HG03280 (cell line): Measurements from ENCODE around the gene OXLD1.

Source experiments
- ATAC-seq: cut with Tn5 transposase; IDR thresholded peaks from one replicate; pipeline ENCODE4 v1.9.1; 2021; ENCODE audit warnings: mild to moderate bottlenecking, moderate library complexity; ENCODE audit not compliant: unreplicated experiment

Gene OXLD1

DNA sequence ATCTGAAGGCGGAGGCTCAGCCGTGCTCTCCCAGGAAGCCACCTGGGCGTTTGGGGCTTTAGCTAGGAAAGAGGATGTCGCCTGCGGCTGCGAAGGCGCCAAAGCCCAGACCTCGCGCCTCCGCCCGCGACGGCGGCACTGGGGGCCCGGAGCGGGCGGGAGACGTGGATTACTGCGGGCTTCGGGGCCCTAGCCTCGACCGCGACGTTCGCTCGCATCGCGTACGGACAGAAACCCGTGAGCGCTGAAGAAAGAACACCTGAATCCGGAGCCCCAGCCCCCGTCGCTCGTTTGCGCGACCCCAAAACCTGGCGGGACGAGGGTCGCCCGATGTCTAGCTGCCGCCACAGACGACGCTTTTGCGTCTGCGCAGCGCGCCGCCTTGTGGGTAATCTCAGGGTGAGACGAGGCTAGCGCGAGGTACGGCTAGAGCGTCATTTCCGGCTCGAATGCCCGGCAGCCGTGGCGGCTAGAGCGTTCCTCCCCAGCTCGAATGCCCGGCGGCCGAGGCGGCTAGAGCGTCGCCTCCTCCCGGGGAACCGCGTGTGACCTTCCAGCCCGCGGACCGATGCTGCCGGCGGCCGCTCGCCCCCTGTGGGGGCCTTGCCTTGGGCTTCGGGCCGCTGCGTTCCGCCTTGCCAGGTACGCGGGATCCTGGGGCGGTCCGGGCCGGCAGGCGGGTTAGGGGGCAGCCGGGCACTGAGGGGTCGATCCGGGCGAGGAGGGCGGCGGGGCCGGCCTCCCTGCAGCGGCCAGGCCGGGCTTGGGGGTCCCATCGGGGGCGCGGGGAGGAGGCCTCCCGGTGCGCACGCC, 36.7 kb upstream of the OXLD1 start, which contains the start of gene MRPL12:
Gene MRPL12 (plus strand): TSS at position 434 of the 813 bp plus-strand sequence. CDS start 135 bp downstream, at position 569.
- peak; percentile 87 for ATAC-seq

DNA sequence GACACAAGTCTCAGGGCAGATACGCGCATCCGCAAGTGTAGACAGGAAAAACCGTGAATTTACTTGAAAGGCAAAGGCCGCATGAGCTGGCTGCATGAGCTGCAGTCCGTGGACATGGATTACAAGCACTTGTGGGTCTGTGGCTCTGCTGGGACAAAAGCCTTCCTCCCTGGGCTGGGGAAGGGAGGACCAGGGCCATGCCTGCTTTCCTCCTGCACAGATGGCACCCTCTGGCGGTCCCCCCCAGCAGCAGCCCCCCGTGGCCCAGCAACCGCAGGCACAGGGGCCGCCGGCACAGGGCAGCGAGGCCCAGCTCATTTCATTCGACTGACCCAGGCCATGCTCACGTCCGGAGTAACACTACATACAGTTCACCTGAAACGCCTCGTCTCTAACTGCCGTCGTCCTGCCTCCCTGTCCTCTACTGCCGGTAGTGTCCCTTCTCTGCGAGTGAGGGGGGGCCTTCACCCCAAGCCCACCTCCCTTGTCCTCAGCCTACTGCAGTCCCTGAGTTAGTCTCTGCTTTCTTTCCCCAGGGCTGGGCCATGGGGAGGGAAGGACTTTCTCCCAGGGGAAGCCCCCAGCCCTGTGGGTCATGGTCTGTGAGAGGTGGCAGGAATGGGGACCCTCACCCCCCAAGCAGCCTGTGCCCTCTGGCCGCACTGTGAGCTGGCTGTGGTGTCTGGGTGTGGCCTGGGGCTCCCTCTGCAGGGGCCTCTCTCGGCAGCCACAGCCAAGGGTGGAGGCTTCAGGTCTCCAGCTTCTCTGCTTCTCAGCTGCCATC, 35.1 kb upstream of the OXLD1 start:
- ATAC-seq, result no peak

DNA sequence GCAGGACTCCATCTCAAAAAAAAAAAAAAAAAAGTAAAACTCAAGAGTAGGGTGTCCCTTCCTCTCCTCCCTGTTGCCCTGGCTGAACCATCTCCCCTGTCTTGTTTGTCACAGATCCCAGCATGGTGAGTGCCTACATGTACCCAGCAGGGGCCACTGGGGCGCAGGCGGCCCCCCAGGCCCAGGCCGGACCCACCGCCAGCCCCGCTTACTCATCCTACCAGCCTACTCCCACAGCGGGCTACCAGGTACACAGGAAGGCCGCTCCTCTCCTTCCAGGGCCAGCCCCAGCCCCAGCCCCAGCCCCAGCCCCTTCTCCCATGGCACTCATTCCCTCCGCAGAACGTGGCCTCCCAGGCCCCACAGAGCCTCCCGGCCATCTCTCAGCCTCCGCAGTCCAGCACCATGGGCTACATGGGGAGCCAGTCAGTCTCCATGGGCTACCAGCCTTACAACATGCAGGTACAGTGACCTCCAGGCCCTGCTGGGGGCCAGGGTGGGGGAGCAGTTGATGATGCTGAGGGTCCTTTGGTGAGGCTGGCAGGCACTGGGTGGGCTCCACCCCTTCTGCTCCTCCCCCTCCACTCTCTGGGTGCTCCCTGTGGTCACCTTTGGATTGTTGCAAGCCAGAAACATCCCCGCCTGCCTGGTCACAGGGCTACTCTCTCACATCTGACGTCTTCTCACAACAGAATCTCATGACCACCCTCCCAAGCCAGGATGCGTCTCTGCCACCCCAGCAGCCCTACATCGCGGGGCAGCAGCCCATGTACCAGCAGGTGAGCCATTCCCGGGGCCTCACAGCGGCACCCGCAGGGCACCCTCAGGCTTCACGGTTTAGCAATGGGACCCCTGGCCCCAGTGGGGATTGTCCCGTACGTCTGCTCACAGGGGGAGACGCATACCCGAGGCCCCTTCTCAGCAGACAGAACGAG, 34.2 kb upstream of the OXLD1 start:
- ATAC-seq, result no peak

DNA sequence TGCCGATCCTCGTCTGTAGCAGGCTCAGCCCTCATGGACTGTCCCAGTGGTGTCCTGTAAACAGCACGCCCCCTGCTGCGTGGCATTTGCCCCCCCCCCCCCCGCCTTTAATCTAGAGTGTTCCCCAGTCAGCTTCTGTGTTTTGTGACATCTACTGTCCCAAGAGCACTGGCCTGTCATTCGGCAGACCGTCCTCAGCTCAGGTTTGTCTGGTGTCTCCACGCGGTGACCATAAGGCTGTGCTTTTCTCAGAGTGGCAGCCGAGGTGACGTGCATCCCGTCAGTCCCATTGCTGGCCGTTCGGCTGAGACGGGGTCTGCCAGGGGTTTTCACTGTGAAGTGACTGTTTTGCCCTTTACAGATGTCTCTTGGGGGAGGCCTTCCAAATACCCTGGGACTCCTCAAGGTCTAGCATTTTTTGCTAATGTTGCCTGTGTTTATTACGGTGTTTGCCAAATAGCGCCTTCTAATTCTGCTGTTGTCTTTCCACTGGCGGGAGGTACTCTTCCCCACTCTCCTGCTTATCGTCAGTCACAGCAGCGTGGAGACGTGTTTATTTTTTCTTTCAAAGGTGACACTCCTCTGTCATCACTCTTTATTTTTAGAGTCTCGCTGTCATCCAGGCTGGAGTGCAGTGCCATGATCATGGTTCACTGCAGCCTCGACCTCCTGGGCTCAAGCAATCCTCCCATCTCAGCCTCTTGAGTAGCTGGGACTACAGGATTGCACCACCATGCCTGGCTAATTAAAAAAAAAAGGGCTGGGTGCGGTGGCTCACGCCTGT, 31.0 kb upstream of the OXLD1 start:
- no peak for ATAC-seq

DNA sequence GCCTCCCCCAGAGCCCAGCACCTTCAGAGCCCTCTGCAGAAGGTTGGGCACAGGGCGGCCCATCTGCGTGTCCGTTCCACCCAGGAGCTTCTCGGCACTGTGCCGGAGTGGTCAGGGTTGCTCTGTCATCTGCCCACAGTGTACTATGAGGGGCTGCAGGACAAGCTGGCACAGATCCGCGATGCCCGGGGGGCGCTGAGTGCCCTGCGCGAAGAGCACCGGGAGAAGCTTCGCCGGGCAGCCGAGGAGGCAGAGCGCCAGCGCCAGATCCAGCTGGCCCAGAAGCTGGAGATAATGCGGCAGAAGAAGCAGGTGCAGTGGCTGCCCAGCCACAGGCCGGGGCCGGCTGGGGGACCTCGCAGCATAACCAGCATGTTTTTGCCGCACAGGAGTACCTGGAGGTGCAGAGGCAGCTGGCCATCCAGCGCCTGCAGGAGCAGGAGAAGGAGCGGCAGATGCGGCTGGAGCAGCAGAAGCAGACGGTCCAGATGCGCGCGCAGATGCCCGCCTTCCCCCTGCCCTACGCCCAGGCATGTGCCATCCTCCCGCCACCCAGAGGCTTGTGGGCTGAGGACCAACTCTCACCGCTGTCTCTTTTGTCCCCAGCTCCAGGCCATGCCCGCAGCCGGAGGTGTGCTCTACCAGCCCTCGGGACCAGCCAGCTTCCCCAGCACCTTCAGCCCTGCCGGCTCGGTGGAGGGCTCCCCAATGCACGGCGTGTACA, 30.0 kb upstream of the OXLD1 start:
- no peak for ATAC-seq

DNA sequence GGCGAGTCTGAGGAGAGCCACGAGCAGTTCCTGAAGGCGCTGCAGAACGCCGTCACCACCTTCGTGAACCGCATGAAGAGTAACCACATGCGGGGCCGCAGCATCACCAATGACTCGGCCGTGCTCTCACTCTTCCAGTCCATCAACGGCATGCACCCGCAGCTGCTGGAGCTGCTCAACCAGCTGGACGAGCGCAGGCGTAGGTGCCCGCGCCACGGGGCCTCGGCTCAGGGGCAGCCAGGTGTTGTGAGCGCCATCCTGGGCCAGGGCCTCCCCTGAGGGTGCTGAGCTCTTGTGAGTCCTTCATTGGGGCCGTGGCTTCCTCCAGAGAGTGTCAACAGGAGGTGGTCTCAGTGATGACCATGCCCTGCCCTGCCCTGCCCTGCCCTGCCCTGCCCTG, 29.4 kb upstream of the OXLD1 start:
- ATAC-seq, result no peak

DNA sequence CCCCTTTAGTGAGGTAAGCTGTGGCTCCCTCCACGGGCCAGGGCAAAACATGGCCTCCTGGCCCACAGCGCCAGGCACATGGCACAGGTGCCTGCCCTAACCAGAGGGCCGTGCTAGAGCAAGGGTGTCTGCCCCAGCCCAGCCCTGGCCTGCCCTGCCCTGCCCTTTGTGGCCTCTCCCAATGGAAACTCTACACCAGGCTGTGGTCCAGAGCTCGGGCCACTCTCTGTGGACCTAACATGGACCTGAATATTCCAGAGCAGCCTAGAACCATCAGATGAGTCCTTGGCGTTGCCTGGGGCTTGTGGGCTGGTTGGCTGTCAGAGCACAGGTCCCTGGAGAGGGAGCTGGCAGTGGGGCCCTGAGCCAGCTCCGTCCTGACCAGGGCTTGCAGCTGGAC, 28.8 kb upstream of the OXLD1 start:
- ATAC-seq, result no peak

DNA sequence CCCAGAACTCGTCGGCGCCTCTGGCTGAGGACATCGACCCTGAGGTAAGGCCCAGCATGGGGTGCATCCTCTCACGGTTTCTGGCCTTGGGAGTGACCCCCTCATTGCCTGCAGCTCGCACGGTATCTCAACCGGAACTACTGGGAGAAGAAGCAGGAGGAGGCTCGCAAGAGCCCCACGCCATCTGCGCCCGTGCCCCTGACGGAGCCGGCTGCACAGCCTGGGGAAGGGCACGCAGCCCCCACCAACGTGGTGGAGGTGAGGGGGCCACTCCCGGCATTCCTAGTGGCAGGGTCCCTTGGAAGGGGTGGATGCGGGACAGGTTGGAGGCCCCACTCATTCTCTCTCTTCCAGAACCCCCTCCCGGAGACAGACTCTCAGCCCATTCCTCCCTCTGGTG, 28.4 kb upstream of the OXLD1 start:
- no peak for ATAC-seq

DNA sequence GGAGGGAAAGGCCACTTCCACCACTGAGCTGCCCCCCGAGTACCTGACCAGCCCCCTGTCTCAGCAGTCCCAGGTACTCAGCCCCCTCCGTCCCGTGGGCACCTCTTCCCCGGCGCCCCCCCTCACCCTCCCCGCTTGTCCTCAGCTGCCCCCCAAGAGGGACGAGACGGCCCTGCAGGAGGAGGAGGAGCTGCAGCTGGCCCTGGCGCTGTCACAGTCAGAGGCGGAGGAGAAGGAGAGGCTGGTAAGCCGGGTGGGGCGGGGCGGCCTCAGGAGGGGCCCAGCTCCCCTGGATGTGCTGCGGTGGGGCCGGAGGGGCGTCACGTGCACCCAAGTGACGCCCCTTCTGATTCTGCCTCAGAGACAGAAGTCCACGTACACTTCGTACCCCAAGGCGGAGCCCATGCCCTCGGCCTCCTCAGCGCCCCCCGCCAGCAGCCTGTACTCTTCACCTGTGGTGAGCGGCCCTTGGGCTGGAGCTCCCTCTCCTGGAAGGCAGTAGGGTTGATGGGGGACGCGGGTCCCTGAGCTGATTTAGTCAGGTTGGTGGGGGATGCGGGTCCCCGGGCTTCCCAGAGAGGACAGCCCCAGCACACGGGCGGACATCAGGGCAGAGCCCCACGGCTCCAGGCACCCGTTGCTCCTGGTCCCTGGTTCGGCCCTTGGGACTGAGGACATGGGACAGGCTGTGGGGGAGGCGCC, 27.3 kb upstream of the OXLD1 start:
- no peak for ATAC-seq

DNA sequence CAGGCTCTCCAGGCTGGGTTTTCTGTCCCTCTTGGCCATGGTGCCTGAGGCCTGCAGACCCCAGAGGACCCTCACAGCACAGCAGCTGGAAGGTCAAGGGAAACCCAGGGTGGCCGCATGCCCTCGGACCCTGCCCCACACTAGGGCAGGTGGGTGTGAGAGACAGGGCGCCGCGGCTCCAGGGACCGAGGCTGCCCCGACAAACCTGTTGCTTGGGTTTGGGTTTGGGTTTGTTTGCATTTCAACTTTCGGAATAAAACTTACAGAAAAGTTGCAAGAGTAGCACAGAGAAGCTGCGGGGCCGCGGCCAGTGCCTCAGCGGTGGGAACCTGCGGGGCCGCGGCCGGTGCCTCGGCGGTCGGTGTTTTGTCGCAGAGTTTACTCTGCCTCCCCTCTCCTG, 25.2 kb upstream of the OXLD1 start:
- no peak for ATAC-seq

DNA sequence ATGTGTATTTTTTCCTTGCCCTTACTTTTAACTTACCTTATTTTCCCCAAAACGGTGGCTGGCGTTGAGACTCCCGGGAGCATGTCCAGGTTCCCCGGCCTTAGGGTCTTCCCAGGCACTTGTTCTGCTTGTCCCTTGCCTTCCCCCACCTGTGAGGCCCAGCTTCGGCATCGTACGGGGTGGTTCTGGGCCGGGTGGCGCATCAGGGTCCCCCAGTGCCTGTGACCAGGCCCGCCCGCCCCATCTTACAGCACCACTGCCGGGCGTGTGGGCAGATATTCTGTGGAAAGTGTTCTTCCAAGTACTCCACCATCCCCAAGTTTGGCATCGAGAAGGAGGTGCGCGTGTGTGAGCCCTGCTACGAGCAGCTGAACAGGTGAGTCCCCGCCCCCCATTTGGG, 24.8 kb upstream of the OXLD1 start:
- ATAC-seq, result no peak

DNA sequence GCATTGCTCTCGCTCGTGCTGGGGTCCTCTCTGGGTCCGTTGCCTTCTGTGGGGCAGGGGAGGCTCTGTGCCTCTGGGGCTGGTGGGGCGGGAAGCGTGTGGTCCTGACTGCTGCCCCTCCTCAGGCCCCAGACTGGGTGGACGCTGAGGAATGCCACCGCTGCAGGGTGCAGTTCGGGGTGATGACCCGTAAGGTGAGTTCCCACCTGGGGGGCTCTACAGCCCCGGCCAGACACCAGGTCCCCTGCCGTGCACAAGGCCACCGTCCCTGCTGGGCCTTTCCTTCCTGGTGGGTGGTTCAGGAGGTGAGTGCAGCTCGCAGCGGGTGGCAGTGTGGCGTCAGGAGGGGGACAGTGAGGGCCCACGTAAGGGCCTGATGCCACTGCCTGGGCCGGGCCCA, 24.1 kb upstream of the OXLD1 start:
- ATAC-seq, result no peak

DNA sequence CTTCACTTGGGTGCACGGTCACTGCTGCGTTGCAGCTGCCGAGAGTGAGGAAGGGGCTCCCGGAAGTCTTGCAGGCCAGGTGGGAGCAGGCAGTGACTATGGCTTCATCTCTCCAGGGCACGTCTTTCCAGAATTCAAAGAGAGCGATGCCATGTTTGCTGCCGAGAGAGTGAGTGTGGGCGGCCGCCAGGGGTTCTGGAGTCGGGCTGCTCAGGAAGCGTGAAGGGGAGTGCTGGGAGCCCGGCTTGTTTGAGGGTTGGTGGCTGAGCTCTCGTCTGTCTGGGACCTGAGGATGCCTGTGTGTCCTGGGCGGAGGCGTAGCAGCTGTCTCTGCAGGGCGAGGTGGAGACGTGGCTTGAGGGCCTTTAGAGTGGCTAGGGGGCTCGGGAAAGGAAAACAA, 23.7 kb upstream of the OXLD1 start:
- no peak for ATAC-seq

DNA sequence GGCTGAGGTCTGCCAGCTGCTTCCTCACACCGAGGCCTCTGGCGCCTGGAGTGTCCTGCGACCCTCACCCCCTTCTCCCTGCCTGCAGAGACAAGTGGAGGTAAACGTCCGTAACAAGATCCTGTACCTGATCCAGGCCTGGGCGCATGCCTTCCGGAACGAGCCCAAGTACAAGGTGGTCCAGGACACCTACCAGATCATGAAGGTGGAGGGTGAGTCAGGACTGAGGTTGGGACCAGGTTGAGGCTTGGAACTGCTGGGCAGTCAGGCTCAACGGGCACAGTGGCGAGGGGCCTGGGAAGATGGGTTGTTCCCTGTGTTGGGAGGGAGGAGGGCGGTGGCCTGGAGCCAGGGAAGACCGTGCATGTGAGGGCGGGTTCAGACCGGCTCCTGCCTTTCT, 22.2 kb upstream of the OXLD1 start:
- ATAC-seq, result no peak

DNA sequence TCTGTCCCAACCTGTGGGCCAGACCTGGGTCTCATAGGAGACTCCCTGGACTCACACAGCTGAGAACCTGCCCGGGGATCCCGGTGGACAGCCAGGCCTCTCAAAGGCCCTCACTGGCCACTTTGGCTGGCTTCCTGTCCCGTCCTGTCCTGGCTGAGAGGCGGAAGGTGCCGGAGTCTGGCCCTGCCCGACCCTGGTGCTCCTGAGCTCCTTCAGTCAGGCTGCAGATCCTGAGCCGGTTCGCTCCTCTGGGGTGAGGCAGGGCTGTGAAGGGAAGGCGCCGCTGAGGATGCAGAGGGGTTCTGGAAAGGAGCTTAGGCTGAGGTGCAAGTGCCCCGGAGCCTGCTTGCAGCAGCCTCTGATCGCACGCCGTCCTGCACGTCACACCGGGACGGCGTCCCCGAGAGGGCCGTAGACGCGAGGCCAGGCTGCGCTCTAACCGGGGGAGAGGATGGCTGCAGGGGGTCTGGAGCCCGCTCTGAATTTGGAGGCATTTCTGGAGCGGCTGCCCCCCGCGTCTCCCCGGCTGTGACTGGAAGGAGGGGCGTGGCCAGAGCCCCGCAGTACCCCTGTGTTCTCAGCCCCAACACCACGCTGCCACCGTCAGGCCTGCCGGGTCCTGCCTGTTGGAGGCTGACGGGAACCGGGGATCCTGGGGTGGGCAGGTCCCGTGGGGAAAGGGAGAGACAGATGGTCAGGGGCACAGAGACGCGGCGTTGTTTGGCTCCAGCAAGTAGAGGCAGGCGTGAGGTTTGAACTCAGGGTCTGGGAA, 21.6 kb upstream of the OXLD1 start:
- ATAC-seq, result no peak

DNA sequence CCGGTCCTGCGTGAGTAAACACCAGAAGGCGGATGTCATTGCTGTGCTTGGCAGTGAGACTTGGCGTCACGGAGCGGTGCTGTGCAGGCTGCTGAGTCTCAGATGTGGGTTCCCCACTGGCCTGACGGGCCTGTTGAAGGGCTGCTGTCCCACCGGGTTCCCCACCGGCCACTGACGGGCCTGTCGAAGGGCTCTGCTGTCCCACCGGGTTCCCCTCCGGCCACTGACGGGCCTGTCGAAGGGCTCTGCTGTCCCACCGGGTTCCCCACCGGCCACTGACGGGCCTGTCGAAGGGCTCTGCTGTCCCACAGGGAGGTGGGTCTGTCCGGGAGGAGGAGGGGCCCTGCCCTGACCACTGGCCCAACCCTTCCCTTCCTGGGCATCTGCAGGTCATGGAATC, 20.2 kb upstream of the OXLD1 start:
- no peak for ATAC-seq

DNA sequence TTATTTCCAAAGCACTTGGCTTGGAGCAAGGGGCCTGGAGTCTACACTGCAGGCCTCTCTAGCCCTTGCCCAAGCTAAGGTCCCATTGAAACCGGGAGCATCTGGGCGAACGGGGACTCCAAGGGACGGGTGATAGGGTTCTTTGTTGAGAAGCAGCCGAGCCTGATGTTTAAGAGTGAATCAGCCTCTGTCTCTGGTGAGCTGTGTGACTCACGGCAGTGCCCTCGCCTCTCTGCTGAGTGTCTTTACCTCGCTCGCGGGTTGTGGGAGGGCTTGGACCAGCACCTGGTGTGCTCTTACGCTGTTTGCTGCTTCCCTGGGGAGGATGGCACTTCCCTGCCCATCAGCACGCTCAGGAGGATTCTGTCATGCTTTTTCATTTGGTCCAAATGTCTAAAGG, 18.7 kb upstream of the OXLD1 start:
- ATAC-seq, result no peak

DNA sequence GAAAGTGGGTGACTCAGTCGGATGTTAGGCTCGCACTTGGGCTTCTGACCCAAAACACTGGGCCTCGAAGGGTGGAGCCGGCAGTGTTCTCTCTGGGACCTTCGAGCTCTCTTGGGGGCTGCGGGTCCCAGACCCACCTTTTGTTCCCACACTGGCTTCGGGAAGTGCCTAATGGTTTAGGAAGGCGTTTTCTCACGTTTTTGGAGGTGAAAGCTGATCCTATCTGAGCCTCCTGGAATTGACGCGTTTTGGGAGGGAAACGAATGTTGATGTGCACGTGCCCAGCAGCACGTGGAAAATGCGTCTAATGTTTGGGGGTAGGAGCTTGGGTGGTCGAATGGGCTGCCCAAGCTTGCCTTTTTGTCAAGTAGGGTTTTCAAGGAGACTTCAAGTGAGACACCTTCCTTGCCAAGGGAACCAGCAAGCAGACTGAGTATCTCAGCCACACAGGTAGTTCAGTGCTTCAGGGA, 18.1 kb upstream of the OXLD1 start:
- no peak for ATAC-seq
